ENCODE results near the gene PRKCE. TPM values are rescaled to one million over a fixed set of nuclear protein-coding genes. Genes with fewer than 3 reads are reported as not detected.
A peak's percentile ranks its signal among the peaks of the same experiment; 100 is the strongest.

Gene PRKCE
- total and polyA plus RNA-seq, 2 donors (not counting 1 experiment from before 2014, with no cell fraction given): 14.1 to 19.0 TPM

DNA sequence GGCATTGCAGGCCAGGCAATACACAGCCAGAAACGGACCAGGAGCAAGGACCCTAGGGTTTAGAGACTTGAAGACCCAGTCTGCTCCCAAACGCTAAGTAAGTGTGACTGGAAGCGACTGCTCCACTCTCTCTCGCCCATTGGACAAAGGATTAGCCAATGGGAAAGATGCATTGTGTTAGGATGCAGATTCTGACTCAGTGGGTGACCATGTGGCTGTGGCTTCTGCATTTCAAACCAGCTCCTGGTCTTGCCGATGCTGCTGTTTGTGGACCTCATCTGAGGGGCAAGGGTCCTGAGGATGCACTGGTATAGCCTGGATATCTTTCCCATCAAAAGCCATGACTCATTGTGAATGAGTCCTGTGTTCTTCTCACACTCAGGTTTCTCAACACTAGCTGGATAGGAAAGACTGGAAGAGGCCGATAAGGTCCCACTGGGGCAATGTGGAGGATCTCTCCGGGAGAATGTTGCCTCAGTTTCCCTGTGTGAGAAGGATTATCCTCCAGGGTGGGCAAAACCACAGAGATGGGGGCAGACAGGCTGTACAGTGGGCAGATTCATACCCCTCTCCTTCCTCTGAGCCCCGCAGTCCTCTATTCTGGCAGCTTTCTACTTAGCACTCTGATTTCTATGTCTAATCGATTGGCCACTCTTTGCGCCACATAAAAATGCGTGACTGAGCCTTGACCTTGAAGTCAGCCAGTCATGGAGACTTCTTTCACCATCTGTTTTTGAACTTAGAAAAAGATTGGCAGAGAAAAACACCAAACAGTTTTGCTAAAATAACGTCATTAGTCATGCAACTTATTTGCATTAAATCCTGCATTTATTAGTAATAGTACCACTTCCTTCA lies 257.1 kb downstream of the PRKCE start:
- H3K4me3 ChIP-seq (replicated peaks in 1 of 4; ENCODE audit: control extremely low read depth in 1 of 4, insufficient read depth in 1 of 4, low read depth in 3 of 4, low read length in 4 of 4): no peak overlapping the region
- H4K20me1 ChIP-seq (ENCODE audit: control insufficient read depth, extremely low read depth, insufficient read depth, low read length): no peaks in the 10 kb centered on the region
- no peaks in the 10 kb centered on the region for H3K9me3 ChIP-seq (ENCODE audit: control insufficient read depth, insufficient read depth, low read depth, low read length)
- H3K36me3 ChIP-seq (ENCODE audit: control insufficient read depth, insufficient read depth, low read length): no peaks in the 10 kb centered on the region
- no peaks in the 10 kb centered on the region for H3K4me1 ChIP-seq (ENCODE audit: control insufficient read depth, extremely low read depth, insufficient read depth, low read length)
- H3K27me3 ChIP-seq (ENCODE audit: control insufficient read depth, insufficient read depth, low read length): no peaks in the 10 kb centered on the region
- no peak for TF ChIP-seq EZH2 (IDR thresholded peaks at IDR 0.05; ENCODE audit: low read length, missing control alignments)
- H3K27ac ChIP-seq (ENCODE audit: insufficient read depth, low read length): no peak overlapping the region
- no peaks in the 10 kb centered on the region for H3K79me2 ChIP-seq (ENCODE audit: control insufficient read depth, insufficient read depth, low read length)
- H3K9ac ChIP-seq (ENCODE audit: insufficient read depth, low read length): no peak overlapping the region
- no peak overlapping the region for H2AFZ ChIP-seq (ENCODE audit: low read length)
- no peak overlapping the region for H3K4me2 ChIP-seq (ENCODE audit: extremely low read depth, insufficient read depth, low read length)
- DNase-seq (ENCODE audit: low read depth in 2 of 2): no peak

GRCh38 chr2:45909171-45909565 lies 257.7 kb downstream of the PRKCE start:
- Histone ChIP-seq H2AFZ (ENCODE audit: low read length) (no peak overlapping the region), H3K27ac (ENCODE audit: insufficient read depth, low read length) (no peak overlapping the region), H4K20me1 (ENCODE audit: control insufficient read depth, extremely low read depth, insufficient read depth, low read length) (no peaks in the 10 kb centered on the region), H3K4me1 (ENCODE audit: control insufficient read depth, extremely low read depth, insufficient read depth, low read length) (no peaks in the 10 kb centered on the region), H3K27me3 (ENCODE audit: control insufficient read depth, insufficient read depth, low read length) (no peaks in the 10 kb centered on the region), H3K4me2 (ENCODE audit: extremely low read depth, insufficient read depth, low read length) (no peak overlapping the region), H3K9me3 (ENCODE audit: control insufficient read depth, insufficient read depth, low read depth, low read length) (no peaks in the 10 kb centered on the region), H3K36me3 (ENCODE audit: control insufficient read depth, insufficient read depth, low read length) (no peaks in the 10 kb centered on the region), H3K4me3 (replicated peaks in 1 of 4; ENCODE audit: control extremely low read depth in 1 of 4, insufficient read depth in 1 of 4, low read depth in 3 of 4, low read length in 4 of 4) (no peak overlapping the region), H3K79me2 (ENCODE audit: control insufficient read depth, insufficient read depth, low read length) (no peaks in the 10 kb centered on the region), H3K9ac (ENCODE audit: insufficient read depth, low read length) (no peak overlapping the region)
- TF ChIP-seq EZH2 (IDR thresholded peaks at IDR 0.05; ENCODE audit: low read length, missing control alignments): no peak
- TF ChIP-seq CTCF (conservative IDR thresholded peaks at IDR 0.05 in 1 of 2, IDR thresholded peaks at IDR 0.05 in 1 of 2; ENCODE audit: low read depth in 1 of 2, low read length in 2 of 2): no peak
- DNase-seq (ENCODE audit: low read depth in 2 of 2): no peak

DNA sequence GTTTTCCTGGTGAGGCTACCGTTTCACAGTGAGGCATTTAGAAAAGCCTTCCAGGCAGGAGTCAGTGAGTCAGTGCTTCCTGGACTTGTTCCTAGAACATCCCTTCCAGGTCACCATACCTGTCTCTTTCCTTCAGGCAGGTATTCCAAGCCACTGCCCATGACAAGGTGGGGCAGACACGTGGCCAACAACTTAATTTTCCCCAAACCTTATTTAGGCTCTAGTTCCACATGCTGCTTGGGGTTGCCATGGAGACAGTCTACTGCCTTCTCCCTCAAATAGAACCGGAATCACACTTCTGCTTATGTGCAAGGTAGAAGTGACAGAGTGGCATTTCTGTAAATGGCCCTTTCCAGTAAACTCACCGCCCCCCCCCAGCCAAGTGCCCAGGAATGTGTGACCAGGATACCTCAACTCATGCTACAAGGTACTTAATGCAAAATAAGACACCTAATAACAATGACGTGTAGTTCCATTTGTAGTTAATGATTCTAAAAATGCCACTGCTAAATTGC lies 258.3 kb downstream of the PRKCE start:
- Histone ChIP-seq H3K9ac (ENCODE audit: insufficient read depth, low read length) (no peak overlapping the region), H2AFZ (ENCODE audit: low read length) (no peak overlapping the region), H3K36me3 (ENCODE audit: control insufficient read depth, insufficient read depth, low read length) (no peaks in the 10 kb centered on the region), H3K27me3 (ENCODE audit: control insufficient read depth, insufficient read depth, low read length) (no peaks in the 10 kb centered on the region), H3K4me1 (ENCODE audit: control insufficient read depth, extremely low read depth, insufficient read depth, low read length) (no peaks in the 10 kb centered on the region), H4K20me1 (ENCODE audit: control insufficient read depth, extremely low read depth, insufficient read depth, low read length) (no peaks in the 10 kb centered on the region), H3K79me2 (ENCODE audit: control insufficient read depth, insufficient read depth, low read length) (no peaks in the 10 kb centered on the region), H3K9me3 (ENCODE audit: control insufficient read depth, insufficient read depth, low read depth, low read length) (no peaks in the 10 kb centered on the region), H3K27ac (ENCODE audit: insufficient read depth, low read length) (no peak overlapping the region), H3K4me2 (ENCODE audit: extremely low read depth, insufficient read depth, low read length) (no peak overlapping the region), H3K4me3 (replicated peaks in 1 of 4; ENCODE audit: control extremely low read depth in 1 of 4, insufficient read depth in 1 of 4, low read depth in 3 of 4, low read length in 4 of 4) (no peak overlapping the region)
- DNase-seq (ENCODE audit: low read depth in 2 of 2): peak in 1 of 2 donors; percentile 25
- TF ChIP-seq CTCF (conservative IDR thresholded peaks at IDR 0.05 in 1 of 2, IDR thresholded peaks at IDR 0.05 in 1 of 2; ENCODE audit: low read depth in 1 of 2, low read length in 2 of 2): no peak
- TF ChIP-seq EZH2 (IDR thresholded peaks at IDR 0.05; ENCODE audit: low read length, missing control alignments): no peak

Measured in fibroblast of lung (primary cell).